HG03354 (cell line): ENCODE results near the gene ZNF644.
"Not testable (repeated sequence)": the region's sequence is repeated elsewhere in the genome, so short reads cannot be mapped to it uniquely, and the experiment has no call there.

Source experiments
- ATAC-seq: cut with Tn5 transposase; IDR thresholded peaks from one replicate; pipeline ENCODE4 v1.9.1; 2021; ENCODE audit warnings: mild to moderate bottlenecking; ENCODE audit not compliant: unreplicated experiment, poor library complexity, severe bottlenecking

Gene ZNF644

GRCh38 chr1:91021686-91022517, at the start of gene ZNF644:
ZNF644 (minus strand) TSS chr1:91022035; CDS start chr1:90982353, 39,682 bp downstream.
- peak; percentile 86 for ATAC-seq

GRCh38 chr1:91070298-91070697, 48.5 kb upstream of the ZNF644 start:
- no peak for ATAC-seq

DNA sequence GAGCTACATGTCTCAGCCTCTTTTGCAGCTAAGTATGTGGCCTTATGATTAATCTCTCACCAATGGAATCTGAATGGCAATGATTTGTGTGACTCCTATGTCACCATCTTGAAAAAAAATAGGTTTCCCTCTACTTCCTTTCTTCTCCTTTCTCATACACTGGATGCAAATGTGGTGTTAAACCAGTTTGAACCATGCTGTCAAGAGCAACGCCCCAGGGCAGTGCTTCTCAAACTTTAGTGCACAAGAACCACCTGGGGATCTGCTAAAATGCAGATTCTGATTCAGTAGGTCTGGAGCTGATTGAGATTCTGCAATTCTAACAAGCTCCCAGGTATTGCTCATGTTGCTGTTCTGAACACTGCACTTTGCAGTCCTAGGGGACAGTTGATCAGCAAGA, 44.7 kb upstream of the ZNF644 start:
- no peak for ATAC-seq

- no peak for ATAC-seq
Observed at GRCh38 chr1:91065337-91065736, 43.5 kb upstream of the ZNF644 start.

- ATAC-seq: not testable (repeated sequence)
Observed at GRCh38 chr1:91063403-91063802, 41.6 kb upstream of the ZNF644 start.

DNA sequence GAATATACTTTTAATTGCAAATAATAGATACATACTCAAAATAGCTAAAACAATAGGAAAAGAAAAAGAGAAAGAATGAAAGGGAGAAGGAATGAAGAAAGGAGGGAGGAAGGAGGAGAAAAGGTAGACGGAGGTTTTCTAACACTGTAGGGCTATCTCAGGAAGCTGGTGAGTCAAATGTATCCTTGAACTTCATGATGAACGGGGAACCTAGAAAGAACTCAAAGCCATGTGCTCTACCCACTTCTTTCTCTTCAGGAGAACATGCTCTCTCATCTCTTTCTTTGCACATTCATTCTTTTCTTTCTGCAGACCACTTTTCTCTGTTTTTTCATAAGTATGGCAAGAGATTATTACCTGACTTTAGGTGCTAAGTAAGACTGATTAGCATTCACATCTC, 37.3 kb upstream of the ZNF644 start:
- ATAC-seq: no peak

GRCh38 chr1:91057784-91058183, 35.9 kb upstream of the ZNF644 start:
- peak; percentile 39 for ATAC-seq

DNA sequence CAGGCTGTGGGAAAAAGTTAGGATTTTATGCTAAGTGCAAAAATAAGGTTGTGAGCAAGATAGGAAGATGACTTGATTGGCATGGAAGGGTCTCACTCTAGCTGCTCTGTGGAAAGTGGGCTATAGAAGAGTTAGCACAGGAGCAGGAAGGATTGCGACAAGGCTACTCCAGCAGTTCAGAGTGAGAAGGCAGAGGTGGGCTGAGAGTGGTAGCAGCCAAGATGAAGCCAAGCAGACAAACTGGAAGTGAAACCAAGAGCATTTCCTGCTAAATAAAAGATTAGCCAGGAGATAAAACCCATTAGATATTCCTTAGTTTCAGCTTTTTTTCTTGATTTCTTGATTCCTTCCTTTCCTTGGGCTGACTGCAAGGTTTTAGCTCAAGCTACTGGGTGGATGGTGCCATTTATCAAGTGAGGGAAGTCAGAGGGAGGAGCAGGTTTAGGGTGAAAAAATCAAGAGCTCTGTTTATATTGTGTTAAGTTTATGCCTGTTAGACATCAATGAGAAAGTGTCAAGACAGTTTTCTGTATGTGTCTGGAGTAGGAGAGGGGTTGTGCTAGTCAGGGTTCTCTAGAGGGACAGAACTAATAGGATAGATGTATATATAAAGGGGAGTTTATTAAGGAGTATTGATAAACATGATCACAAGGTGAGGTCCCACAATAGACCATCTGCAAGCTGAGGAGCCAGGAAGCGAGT, 33.1 kb upstream of the ZNF644 start:
- peak; percentile 89 for ATAC-seq

DNA sequence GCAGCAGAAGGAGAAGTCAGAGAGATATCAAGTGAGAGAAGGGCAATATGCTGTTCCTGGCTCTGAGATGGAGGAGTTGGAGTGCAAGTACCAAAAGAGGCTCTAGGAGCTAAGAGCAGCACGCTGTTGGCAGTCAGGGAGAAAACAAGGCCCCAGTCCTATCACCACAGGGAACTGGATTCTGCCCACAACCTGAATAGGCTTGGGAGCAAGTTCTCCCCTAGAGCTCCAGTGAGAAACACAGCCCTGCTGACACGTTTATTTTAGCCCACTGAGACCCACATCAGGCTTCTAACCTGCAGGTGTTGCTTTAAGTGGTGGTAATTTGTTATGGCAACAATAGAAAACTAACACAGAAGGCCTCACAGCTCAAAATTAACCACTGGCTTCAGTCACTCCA, 31.8 kb upstream of the ZNF644 start:
- ATAC-seq: no peak

GRCh38 chr1:91049551-91049950, 27.7 kb upstream of the ZNF644 start:
- not testable (repeated sequence) for ATAC-seq

DNA sequence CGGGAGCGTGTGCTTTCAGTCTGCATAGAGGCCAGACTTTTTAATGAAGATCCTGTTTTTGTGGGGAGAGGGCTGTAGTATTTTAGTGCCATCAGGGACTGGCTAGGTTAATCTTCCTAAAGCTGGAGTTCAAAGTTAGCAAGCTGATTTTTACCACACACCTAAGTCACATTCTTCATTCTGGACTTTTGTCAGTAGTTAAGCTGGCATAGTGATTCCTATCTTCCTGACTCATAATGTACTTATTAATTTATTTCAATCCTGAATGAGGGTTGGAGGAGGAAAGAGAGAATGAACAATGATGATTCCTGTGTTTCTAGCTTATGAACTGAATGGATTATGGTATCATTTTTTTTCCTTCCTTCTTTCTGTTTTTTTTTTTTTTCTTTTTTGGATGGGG, 24.9 kb upstream of the ZNF644 start:
- no peak for ATAC-seq

DNA sequence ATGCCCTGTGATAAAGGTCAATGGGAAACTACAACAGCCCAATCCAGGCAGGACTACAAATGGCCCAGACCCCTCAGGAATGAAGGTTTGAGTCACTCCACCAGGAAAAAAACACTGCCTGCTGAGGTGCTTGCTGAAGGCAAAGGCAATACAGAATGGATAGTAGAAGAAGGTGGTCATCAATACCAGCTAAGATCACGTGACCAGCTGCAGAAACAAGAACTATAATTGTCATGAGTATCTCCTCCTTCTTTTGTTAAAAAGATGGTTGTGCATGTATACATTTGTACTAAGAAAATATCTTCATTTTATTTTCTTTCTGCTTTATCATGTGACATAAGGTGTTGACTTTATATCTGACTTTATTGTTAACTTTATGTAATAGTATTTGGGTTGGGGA, 23.4 kb upstream of the ZNF644 start:
- ATAC-seq: no peak

DNA sequence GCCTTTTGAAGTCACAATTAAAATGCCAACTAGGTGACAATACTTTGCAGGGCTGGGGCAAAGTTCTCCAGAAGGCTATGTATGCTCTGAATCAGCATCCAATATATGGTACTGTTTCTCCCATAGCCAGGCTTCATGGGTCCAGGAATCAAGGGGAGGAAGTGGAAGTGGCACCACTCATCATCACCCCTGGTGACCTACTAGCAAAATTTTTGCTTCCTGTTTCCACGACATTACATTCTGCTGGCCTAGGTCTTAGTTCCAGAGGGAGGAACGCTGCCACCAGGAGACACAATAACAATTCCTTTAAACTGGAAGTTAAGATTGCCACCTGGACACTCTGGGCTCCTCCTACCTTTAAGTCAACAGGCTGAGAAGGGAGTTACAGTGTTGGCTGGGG, 22.9 kb upstream of the ZNF644 start:
- ATAC-seq: not testable (repeated sequence)

GRCh38 chr1:91042372-91042771, 20.5 kb upstream of the ZNF644 start:
- not testable (repeated sequence) for ATAC-seq

GRCh38 chr1:91038582-91038981, 16.7 kb upstream of the ZNF644 start:
- ATAC-seq: no peak

- no peak for ATAC-seq
Observed at GRCh38 chr1:91036894-91037829, 15.3 kb upstream of the ZNF644 start.

GRCh38 chr1:91032349-91032748, 10.5 kb upstream of the ZNF644 start:
- ATAC-seq: no peak

GRCh38 chr1:91031081-91031480, 9.2 kb upstream of the ZNF644 start:
- ATAC-seq: no peak

- ATAC-seq: no peak
Observed at GRCh38 chr1:91026777-91027176, 4.9 kb upstream of the ZNF644 start.

- no peak for ATAC-seq
Observed at GRCh38 chr1:91026320-91026719, 4.5 kb upstream of the ZNF644 start.
